IMR-90 (cell line): ENCODE data around the gene WFDC5. TPM values are rescaled to one million over a fixed set of nuclear protein-coding genes. Genes with fewer than 3 reads are reported as not detected.

Source experiments
- ATAC-seq: fragments of 200-7000 bp; cut with Tn5 transposase; 2 replicates; pipeline ENCODE4 v1.9.1; 2020; ENCODE audit warnings: low read depth, mild to moderate bottlenecking, moderate library complexity
- BruUV-seq: library from RNA; stranded (reverse); fragments of 400-500 nt; replicated peaks from 2 replicates; lab custom pipeline; 2021; lab: Mats Ljungman, UMichigan
- CTCF ChIA-PET: fragments of 300-600 bp; formaldehyde crosslinking; extraction: SDS; loops from one replicate; lab custom pipeline; 2021; ENCODE audit warnings: antibody characterized with exemption; lab: Yijun Ruan, JAX
- POLR2A ChIA-PET: fragments of 300-600 bp; sonication (Branson Sonifier 250); formaldehyde crosslinking; loops from one replicate; lab custom pipeline; 2022; ENCODE audit warnings: antibody characterized with exemption; ENCODE audit not compliant: unreplicated experiment; lab: Charles Lee
- DNase-seq: peaks from one replicate; pipeline ENCODE4 v3.0.0; 2013
- H2AFZ ChIP-seq: replicated peaks from 2 replicates; pipeline ENCODE3; 2013; ENCODE audit warnings: low read length, mild to moderate bottlenecking; ENCODE audit not compliant: poor library complexity
- H2AK5ac ChIP-seq: 2 replicates; pipeline ENCODE4 v1.6.1; 2013; ENCODE audit warnings: low read depth, low read length, inconsistent platforms
- H2AK9ac ChIP-seq: replicated peaks from 2 replicates; pipeline ENCODE3; 2013; ENCODE audit warnings: mild to moderate bottlenecking, low read depth, low read length, moderate library complexity; ENCODE audit not compliant: poor library complexity
- H2BK120ac ChIP-seq: 2 replicates; pipeline ENCODE4 v1.6.1; 2013; ENCODE audit warnings: low read depth, low read length, inconsistent platforms
- H2BK15ac ChIP-seq: 3 replicates; pipeline ENCODE4 v1.6.1; 2013; ENCODE audit warnings: low read depth, low read length, inconsistent platforms
- H2BK20ac ChIP-seq: 2 replicates; pipeline ENCODE4 v1.6.1; 2013; ENCODE audit warnings: low read depth, mild to moderate bottlenecking, inconsistent platforms, low read length, moderate library complexity
- H2BK5ac ChIP-seq: 2 replicates; pipeline ENCODE4 v1.6.1; 2013; ENCODE audit warnings: mild to moderate bottlenecking, low read depth, low read length, inconsistent platforms; ENCODE audit not compliant: poor library complexity, severe bottlenecking
- H3K14ac ChIP-seq: replicated peaks from 2 replicates; pipeline ENCODE4 v1.6.1; 2013; ENCODE audit warnings: low read depth, low read length, inconsistent platforms
- H3K18ac ChIP-seq: 2 replicates; pipeline ENCODE4 v1.6.1; 2013; ENCODE audit warnings: low read depth, low read length, control low read depth
- H3K23ac ChIP-seq: 2 replicates; pipeline ENCODE4 v1.6.1; 2013; ENCODE audit warnings: low read depth, low read length, inconsistent platforms
- H3K27ac ChIP-seq: 2 replicates; pipeline ENCODE4 v1.5.1; 2013; ENCODE audit warnings: mild to moderate bottlenecking, control low read depth, low read length; ENCODE audit not compliant: insufficient read depth
- H3K27me3 ChIP-seq: 2 replicates; pipeline ENCODE4 v1.6.1; 2013; ENCODE audit warnings: low read length; ENCODE audit not compliant: control insufficient read depth, insufficient read depth
- H3K36me3 ChIP-seq: 2 replicates; pipeline ENCODE4 v1.6.1; 2013; ENCODE audit warnings: low read length, mixed read lengths; ENCODE audit not compliant: control insufficient read depth, insufficient read depth
- H3K4ac ChIP-seq: 2 replicates; pipeline ENCODE4 v1.6.1; 2013; ENCODE audit warnings: low read depth, low read length, inconsistent platforms
- H3K4me1 ChIP-seq: 2 replicates; pipeline ENCODE4 v1.6.1; 2013; ENCODE audit warnings: low read length, mixed read lengths; ENCODE audit not compliant: control insufficient read depth, insufficient read depth
- H3K4me2 ChIP-seq: 2 replicates; pipeline ENCODE4 v1.6.1; 2013; ENCODE audit warnings: low read depth, mild to moderate bottlenecking, control low read depth, low read length, moderate library complexity
- H3K4me3 ChIP-seq: 2 replicates; pipeline ENCODE4 v1.5.1; 2013; ENCODE audit warnings: low read depth, mild to moderate bottlenecking, control low read depth, low read length, moderate library complexity; ENCODE audit not compliant: insufficient read depth
- H3K56ac ChIP-seq: 2 replicates; pipeline ENCODE4 v1.6.1; 2013; ENCODE audit warnings: low read length, inconsistent platforms; ENCODE audit not compliant: insufficient read depth; ENCODE audit errors: extremely low read depth
- H3K79me1 ChIP-seq, 2 experiments: 2 replicates each; pipeline ENCODE4 v1.6.1; 2013; ENCODE audit warnings: low read length in 2 of 2, inconsistent platforms in 1 of 2, low read depth in 1 of 2
- H3K9ac ChIP-seq: 2 replicates; pipeline ENCODE4 v1.6.1; 2013; ENCODE audit warnings: low read depth, low read length, control low read depth
- H3K9me1 ChIP-seq: 2 replicates; pipeline ENCODE4 v1.6.1; 2013; ENCODE audit warnings: low read length, inconsistent platforms; ENCODE audit not compliant: insufficient read depth
- H3K9me3 ChIP-seq: 2 replicates; pipeline ENCODE4 v1.6.1; 2013; ENCODE audit warnings: low read length; ENCODE audit not compliant: control insufficient read depth, insufficient read depth
- H4K20me1 ChIP-seq: 2 replicates; pipeline ENCODE4 v1.6.1; 2013; ENCODE audit warnings: low read length, inconsistent platforms; ENCODE audit not compliant: insufficient read depth
- H4K5ac ChIP-seq: 2 replicates; pipeline ENCODE4 v1.6.1; 2013; ENCODE audit warnings: mild to moderate bottlenecking, low read depth, low read length, control low read depth
- H4K8ac ChIP-seq, 2 experiments: 2 replicates each; pipeline ENCODE4 v1.6.1; 2013; ENCODE audit warnings: low read depth in 2 of 2, low read length in 2 of 2, control low read depth in 1 of 2, inconsistent platforms in 1 of 2
- H4K91ac ChIP-seq: 2 replicates; pipeline ENCODE4 v1.6.1; 2013; ENCODE audit warnings: low read depth, low read length, inconsistent platforms; ENCODE audit not compliant: insufficient read depth
- CHD1 ChIP-seq: IDR thresholded peaks from 2 replicates; pipeline ENCODE4 v1.6.1; 2012; ENCODE audit warnings: low read depth, low read length, improper control_type of control experiment
- FOS ChIP-seq: fragments of 150-350 bp; IDR thresholded peaks from 2 replicates; pipeline ENCODE4 v1.6.1; 2016; ENCODE audit warnings: low read depth, low read length
- MAZ ChIP-seq: IDR thresholded peaks from 2 replicates; pipeline ENCODE4 v1.6.1; 2012; ENCODE audit warnings: low read depth, mild to moderate bottlenecking, low read length, improper control_type of control experiment, moderate library complexity, borderline replicate concordance
- NFE2L2 ChIP-seq: fragments of 150-350 bp; IDR thresholded peaks from 2 replicates; pipeline ENCODE4 v1.6.1; 2016; ENCODE audit warnings: low read depth, mild to moderate bottlenecking, low read length
- POLR2A ChIP-seq: IDR thresholded peaks from 2 replicates; pipeline ENCODE4 v1.6.1; 2012; ENCODE audit warnings: mild to moderate bottlenecking, low read depth, low read length
- RFX5 ChIP-seq: IDR thresholded peaks from 2 replicates; pipeline ENCODE4 v1.8.0; 2012; ENCODE audit warnings: low read depth, mild to moderate bottlenecking, low read length, moderate library complexity
- WGBS, 2 experiments: methylation state at CpG; one replicate each; pipeline versions ENCODE4 v1.1.5 to v1.1.7; 2013; ENCODE audit warnings: missing lambda C conversion rate in 2 of 2; ENCODE audit not compliant: insufficient read length in 1 of 2; ENCODE audit errors: extremely low coverage in 2 of 2; 5-methylcytosine and 5-hydroxymethylcytosine counted together
- dilution Hi-C: fragments of 300-500 bp; cut with HindIII; formaldehyde crosslinking; loops from one replicate; pipeline ENCODE4 v1.14.3; 2018; ENCODE audit warnings: low sequenced_read_pairs; ENCODE audit not compliant: unreplicated experiment
- in situ Hi-C: fragments of 300-500 bp; cut with MboI; formaldehyde crosslinking; loops from 3 replicates; pipeline ENCODE4 v1.14.3; 2019; ENCODE audit warnings: low sequenced_read_pairs, inconsistent platforms, mixed read lengths
- intact Hi-C: fragments of 100-400 bp; cut with micrococcal nuclease; formaldehyde crosslinking; loops from 2 replicates; pipeline ENCODE4 v1.10.0; 2022
- polyA plus RNA-seq, 3 experiments: library from polyadenylated mRNA; depleted of rRNA; stranded (reverse); fragments of >200 nt; gene quantifications; 2 replicates each; pipeline ENCODE4 v1.2.3, GENCODE V29; 2012; ENCODE audit warnings: low replicate concordance in 1 of 3
- total RNA-seq: library from RNA; depleted of rRNA; stranded (reverse); fragments of >200 nt; gene quantifications from 2 replicates; pipeline ENCODE4 v1.2.3, GENCODE V29; 2012
- TF ChIP-seq, protein P1 (sequence below): conservative IDR thresholded peaks from 2 replicates; pipeline ENCODE4 v1.5.1; 2012; ENCODE audit warnings: mild to moderate bottlenecking, low read depth, low read length, improper control_type of control experiment
- TF ChIP-seq, protein P2 (sequence below): fragments of 150-350 bp; IDR thresholded peaks from 2 replicates; pipeline ENCODE4 v1.6.1; 2016; ENCODE audit warnings: low read depth, mild to moderate bottlenecking, low read length, moderate library complexity, borderline replicate concordance

Gene WFDC5
- total and polyA plus RNA-seq, 2 of the 4 experiments (the other 2 are of a cell fraction): not detected

DNA sequence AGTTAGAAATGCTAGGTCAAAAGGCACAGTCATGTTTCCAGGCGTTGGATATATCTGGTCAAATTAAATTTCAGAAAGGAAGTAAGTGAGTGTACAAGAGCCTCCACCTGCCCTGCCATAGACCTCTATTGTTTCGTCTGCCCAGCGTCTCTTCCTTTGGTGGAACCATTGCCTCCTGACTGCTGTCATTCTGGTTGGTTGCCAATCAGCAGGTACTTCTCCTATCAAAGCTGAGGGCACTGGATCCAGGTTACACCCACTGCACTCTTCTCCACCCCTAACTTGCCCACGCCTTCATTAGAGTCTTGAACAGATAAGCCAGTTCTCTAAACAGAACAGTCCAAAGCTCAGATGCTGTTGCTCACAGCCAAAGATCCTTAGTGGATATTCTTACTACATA is 2.6 kb upstream of the WFDC5 start:
- Histone ChIP-seq H3K9me3 (no peaks in the 10 kb centered on the region), H4K91ac (no peak overlapping the region), H3K4me3 (no peak overlapping the region), H2BK5ac (no peak overlapping the region), H3K4me1 (no peaks in the 10 kb centered on the region), H3K27ac (no peak overlapping the region), H2AK5ac (no peak overlapping the region), H3K23ac (no peak overlapping the region), H3K9me1 (no peaks in the 10 kb centered on the region), H3K9ac (no peak overlapping the region), H3K79me1 (no peaks in the 10 kb centered on the region), H3K4ac (no peak overlapping the region), H3K36me3 (no peaks in the 10 kb centered on the region), H4K5ac (no peak overlapping the region), H3K27me3 (peaks cover 36% of the 10 kb centered on the region), H2BK15ac (no peak overlapping the region), H3K56ac (no peak overlapping the region), H3K4me2 (no peak overlapping the region), H4K8ac (no peak overlapping the region), H2BK20ac (no peak overlapping the region), H3K18ac (no peak overlapping the region), H2AFZ (no peak overlapping the region), H2AK9ac (no peak overlapping the region), H3K14ac (no peak overlapping the region), H2BK120ac (no peak overlapping the region), H4K20me1 (no peaks in the 10 kb centered on the region)
- CTCF ChIA-PET: interaction anchor here (0.6 to 1.0 kb wide), 2 partner anchors 12 to 73 kb away, joined by 3 read pairs; no protein-coding TSS in a partner anchor
- POLR2A ChIA-PET: no interaction called here
- dilution Hi-C loops (no loop called here), intact Hi-C loops (no loop called here), in situ Hi-C loops (loop anchor here (25.0 kb wide), 1 partner anchor 170 kb away; no protein-coding TSS in a partner anchor)
- no TSS peak for BruUV-seq
- ATAC-seq (no peak), DNase-seq (no peak)
- WGBS, 2 experiments: 60% methylated on average over 2 of the region's 4 CpGs; no CpG with 5 or more reads in 1 of the 2 experiments
- no peak for TF ChIP-seq POLR2A
- TF ChIP-seq FOS: no peak
- TF ChIP-seq, protein P1, sequence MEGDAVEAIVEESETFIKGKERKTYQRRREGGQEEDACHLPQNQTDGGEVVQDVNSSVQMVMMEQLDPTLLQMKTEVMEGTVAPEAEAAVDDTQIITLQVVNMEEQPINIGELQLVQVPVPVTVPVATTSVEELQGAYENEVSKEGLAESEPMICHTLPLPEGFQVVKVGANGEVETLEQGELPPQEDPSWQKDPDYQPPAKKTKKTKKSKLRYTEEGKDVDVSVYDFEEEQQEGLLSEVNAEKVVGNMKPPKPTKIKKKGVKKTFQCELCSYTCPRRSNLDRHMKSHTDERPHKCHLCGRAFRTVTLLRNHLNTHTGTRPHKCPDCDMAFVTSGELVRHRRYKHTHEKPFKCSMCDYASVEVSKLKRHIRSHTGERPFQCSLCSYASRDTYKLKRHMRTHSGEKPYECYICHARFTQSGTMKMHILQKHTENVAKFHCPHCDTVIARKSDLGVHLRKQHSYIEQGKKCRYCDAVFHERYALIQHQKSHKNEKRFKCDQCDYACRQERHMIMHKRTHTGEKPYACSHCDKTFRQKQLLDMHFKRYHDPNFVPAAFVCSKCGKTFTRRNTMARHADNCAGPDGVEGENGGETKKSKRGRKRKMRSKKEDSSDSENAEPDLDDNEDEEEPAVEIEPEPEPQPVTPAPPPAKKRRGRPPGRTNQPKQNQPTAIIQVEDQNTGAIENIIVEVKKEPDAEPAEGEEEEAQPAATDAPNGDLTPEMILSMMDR: no peak
- TF ChIP-seq, protein P2, sequence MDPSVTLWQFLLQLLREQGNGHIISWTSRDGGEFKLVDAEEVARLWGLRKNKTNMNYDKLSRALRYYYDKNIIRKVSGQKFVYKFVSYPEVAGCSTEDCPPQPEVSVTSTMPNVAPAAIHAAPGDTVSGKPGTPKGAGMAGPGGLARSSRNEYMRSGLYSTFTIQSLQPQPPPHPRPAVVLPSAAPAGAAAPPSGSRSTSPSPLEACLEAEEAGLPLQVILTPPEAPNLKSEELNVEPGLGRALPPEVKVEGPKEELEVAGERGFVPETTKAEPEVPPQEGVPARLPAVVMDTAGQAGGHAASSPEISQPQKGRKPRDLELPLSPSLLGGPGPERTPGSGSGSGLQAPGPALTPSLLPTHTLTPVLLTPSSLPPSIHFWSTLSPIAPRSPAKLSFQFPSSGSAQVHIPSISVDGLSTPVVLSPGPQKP: no peak
- TF ChIP-seq RFX5: no peak
- no peak for TF ChIP-seq MAZ
- TF ChIP-seq CHD1: no peak
- no peak for TF ChIP-seq NFE2L2
